ENCODE results near the gene CARD8. TPM values are rescaled to one million over a fixed set of nuclear protein-coding genes. Genes with fewer than 3 reads are reported as not detected.

CARD8 gene
- total RNA-seq, 1 donor from 2014 or later, result 101 TPM

DNA sequence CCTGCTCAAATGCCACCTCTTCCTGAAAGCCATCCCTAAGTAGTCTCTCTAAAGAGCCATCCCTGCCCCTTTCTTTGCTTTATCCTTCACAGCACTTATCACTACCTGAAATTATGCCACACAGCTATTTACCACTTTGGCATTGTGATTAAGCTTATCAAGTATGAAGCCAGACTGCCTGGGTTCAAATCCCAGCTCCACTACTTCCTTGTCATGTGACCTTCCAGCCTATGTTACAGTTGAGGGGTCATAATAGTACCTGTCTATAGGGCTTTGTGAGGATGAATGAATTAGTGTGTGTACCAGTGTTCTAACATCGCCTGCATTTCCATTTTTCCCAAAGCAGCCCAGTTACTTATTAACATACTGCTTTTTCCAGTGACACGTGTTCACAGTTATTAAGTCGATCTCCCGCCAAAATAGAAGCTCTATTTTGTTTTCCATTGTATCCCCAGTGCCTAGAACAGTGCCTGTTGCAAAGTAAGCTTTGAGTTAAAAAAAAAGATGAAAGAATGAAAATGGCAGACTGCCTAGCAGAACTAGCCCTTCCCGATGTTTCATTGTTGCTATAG lies 52.4 kb downstream of the CARD8 start:
- peak overlapping the region; percentile 75 for H3K4me3 ChIP-seq
- peak overlapping the region; percentile 80 for H3K27ac ChIP-seq
- peaks cover 23% of the 10 kb centered on the region for H3K4me1 ChIP-seq
- H3K9me3 ChIP-seq, result no peaks in the 10 kb centered on the region
- H3K27me3 ChIP-seq (ENCODE audit: low read depth), result no peaks in the 10 kb centered on the region
- ATAC-seq, result no peak
- no peak for DNase-seq
- intact Hi-C loops (cut with DNase I), result no loop called here
- no peaks in the 10 kb centered on the region for H3K36me3 ChIP-seq
- TF ChIP-seq, protein P1, sequence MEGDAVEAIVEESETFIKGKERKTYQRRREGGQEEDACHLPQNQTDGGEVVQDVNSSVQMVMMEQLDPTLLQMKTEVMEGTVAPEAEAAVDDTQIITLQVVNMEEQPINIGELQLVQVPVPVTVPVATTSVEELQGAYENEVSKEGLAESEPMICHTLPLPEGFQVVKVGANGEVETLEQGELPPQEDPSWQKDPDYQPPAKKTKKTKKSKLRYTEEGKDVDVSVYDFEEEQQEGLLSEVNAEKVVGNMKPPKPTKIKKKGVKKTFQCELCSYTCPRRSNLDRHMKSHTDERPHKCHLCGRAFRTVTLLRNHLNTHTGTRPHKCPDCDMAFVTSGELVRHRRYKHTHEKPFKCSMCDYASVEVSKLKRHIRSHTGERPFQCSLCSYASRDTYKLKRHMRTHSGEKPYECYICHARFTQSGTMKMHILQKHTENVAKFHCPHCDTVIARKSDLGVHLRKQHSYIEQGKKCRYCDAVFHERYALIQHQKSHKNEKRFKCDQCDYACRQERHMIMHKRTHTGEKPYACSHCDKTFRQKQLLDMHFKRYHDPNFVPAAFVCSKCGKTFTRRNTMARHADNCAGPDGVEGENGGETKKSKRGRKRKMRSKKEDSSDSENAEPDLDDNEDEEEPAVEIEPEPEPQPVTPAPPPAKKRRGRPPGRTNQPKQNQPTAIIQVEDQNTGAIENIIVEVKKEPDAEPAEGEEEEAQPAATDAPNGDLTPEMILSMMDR (IDR thresholded peaks at IDR 0.05), result no peak

DNA sequence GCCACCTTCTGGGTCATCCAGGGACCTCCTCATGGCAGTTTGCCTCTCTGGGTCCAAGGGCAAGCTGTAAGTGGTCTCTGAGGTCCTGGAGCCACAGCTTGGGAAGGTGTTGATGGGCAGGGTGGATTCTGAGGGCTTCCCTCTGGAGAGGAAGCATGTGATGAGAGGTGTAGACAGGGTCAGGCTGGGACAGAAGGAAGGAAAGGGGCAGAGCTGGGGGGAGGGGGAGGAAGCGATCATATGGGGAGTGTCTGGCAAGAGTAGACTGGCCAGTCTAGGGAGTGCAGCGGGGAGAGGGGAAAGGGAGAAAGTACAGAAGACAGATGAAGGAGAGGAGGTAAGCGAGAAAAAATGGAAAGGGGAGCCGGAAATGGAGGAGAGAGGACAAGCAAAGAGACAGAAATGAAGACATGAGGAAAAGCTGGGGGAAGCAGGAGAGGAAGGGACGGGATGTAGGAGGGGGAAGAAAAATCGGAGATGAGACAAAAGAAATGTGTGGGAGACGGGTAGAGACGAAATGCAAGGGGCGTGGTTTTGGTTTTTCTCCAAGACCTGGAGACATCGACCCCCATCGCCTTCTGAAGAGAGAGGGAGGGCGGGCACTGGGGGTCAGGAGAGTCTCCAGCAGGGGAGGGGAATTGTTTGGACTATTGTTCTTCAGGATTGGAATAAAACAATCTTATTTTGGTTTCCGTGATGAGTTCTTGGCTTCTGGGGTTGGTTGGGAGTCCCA lies 58.6 kb downstream of the CARD8 start:
- H3K27me3 ChIP-seq (ENCODE audit: low read depth), result no peaks in the 10 kb centered on the region
- H3K4me3 ChIP-seq, result no peak overlapping the region
- intact Hi-C loops (cut with DNase I), result no loop called here
- ATAC-seq (no peak), DNase-seq (no peak)
- no peaks in the 10 kb centered on the region for H3K9me3 ChIP-seq
- no peaks in the 10 kb centered on the region for H3K36me3 ChIP-seq
- TF ChIP-seq, protein P1 (IDR thresholded peaks at IDR 0.05), result no peak
- peaks cover 4% of the 10 kb centered on the region for H3K4me1 ChIP-seq
- no peak overlapping the region for H3K27ac ChIP-seq

DNA sequence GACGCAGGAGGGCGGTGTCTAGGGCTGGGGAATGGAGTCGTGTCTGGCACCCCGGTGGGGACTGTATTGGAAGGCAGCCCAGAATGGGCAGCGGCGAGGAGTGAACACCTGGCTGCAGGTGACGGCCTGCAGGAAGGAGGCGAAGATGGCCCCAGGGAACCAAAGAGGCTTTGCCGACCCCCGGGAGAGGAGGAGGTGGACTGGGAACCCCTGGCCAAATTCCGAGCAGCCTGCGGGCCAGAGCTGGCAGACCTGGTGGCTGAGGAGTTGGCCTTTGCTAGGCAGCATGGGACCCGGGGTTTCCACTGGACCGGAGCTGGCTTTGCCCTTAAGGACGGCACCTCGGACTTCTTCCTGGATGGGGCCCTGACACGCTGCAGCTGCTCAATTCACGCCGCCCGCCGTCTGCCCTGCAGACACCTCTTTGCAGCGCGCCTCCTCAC lies 59.4 kb downstream of the CARD8 start:
- peak in 1 of 2 donors; percentile 10 for ATAC-seq
- H3K4me3 ChIP-seq, result no peak overlapping the region

DNA sequence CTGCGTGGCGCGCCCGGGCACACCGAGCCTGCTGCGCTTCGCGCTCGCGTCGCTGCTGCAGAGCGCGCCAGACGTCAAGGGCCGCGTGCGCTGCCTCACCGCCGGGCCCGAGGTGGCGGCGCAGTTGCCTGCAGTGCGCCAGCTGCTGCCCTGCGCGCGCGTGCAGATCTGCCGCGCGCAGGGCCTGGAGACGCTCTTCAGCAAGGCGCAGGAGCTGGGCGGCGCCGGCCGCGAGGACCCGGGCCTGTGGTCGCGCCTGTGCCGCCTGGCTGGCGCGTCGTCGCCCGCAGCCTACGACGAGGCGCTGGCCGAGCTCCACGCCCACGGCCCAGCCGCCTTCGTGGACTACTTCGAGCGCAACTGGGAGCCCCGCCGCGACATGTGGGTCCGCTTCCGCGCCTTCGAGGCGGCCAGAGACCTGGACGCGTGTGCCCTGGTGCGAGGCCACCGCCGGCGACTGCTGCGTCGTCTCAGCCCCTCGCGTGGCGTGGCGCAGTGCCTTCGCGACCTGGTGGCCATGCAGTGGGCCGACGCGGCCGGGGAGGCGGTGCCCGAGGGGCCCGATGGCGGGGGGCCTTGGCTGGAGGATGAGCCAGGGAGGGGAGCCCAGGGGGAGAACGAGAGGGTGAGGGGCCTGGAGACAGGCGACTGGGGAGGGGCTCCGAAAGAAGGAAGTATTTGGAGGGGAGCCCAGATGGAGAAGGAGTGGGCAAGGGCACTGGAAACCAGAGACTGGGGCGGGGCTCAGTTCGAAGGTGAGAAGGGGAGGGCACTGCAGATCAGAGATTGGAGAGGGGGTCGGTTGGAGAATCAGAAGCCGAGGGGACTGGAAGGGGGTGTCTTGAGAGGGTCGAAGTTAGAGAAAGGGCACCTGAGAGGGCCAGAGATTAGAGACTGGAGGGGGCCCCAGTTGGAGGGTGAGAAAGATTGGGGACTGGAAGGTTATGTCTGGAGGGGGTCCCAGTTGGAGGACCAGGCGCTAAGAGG lies 60.6 kb downstream of the CARD8 start:
- TF ChIP-seq, protein P1 (IDR thresholded peaks at IDR 0.05), result no peak
- ATAC-seq (no peak), DNase-seq (no peak)
- H3K4me3 ChIP-seq, result no peak overlapping the region
- peaks cover 4% of the 10 kb centered on the region for H3K4me1 ChIP-seq
- no peaks in the 10 kb centered on the region for H3K9me3 ChIP-seq
- no peaks in the 10 kb centered on the region for H3K27me3 ChIP-seq (ENCODE audit: low read depth)
- intact Hi-C loops (cut with DNase I), result no loop called here
- no peaks in the 10 kb centered on the region for H3K36me3 ChIP-seq
- H3K27ac ChIP-seq, result no peak overlapping the region

More for the DNA sequence above, 59.4 kb downstream of the CARD8 start:
- TF ChIP-seq, protein P1 (IDR thresholded peaks at IDR 0.05), result no peak
- Histone ChIP-seq H3K27ac (no peak overlapping the region), H3K4me1 (peaks cover 4% of the 10 kb centered on the region), H3K36me3 (no peaks in the 10 kb centered on the region), H3K9me3 (no peaks in the 10 kb centered on the region), H3K27me3 (ENCODE audit: low read depth) (no peaks in the 10 kb centered on the region)
- intact Hi-C loops (cut with DNase I), result no loop called here
- DNase-seq, result no peak

DNA sequence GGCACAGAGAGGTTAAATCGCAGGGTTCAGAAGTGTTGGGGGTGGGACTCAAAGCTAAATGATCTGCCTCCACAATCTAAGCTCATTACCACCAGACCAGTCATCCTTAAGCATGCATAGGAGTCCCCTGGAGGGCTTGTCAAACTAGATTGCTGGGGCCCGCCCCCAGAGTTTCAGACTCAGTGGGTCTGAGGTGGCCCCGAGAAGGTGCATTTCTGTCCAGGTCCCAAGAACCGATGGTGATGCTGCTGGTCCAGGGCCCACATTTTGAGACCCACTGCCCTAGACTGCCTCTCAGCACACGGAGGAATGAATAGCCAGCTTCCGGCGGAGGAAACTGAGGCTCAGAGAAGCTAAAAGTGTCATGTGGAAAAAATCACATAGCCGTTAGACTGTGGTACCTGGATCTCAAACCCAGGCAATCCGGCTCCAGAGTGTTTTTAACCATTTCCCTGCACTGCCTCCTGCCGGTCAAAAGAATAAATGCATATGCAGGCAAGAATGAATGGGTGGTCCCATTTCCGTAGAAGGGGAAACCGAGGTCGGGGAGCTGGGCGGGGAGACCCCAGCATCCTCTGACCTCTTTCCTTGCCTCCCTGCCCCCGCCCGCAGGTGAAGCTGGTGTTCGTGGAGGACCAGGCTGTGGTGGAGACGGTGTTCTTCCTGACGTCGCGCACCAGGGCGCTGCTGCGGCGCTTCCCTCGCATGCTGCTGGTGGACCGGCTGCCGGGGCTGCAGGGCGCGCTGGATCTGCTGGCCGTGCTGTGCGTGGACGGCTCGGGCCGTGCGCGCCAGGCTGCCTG lies 61.5 kb downstream of the CARD8 start:
- Histone ChIP-seq H3K9me3 (no peaks in the 10 kb centered on the region), H3K4me1 (peaks cover 4% of the 10 kb centered on the region), H3K27ac (no peak overlapping the region), H3K27me3 (ENCODE audit: low read depth) (no peaks in the 10 kb centered on the region), H3K36me3 (no peaks in the 10 kb centered on the region), H3K4me3 (no peak overlapping the region)
- ATAC-seq (no peak), DNase-seq (no peak)
- intact Hi-C loops (cut with DNase I), result no loop called here
- TF ChIP-seq, protein P1 (IDR thresholded peaks at IDR 0.05), result peak; percentile 30
